Stimulated activated CD4-positive, alpha-beta T cell treated with anti-CD3 and anti-CD28 coated beads, Interleukin-1b, Interleukin-23, amount 100 ng/mL, for 4 hours (primary cell): ENCODE data around the gene INSR.

Experiments
- DNase-seq, 2 donors: peaks; one replicate each; pipeline ENCODE4 v3.0.0-alpha.2; 2020; ENCODE audit warnings: low read depth in 2 of 2

Gene INSR

DNA sequence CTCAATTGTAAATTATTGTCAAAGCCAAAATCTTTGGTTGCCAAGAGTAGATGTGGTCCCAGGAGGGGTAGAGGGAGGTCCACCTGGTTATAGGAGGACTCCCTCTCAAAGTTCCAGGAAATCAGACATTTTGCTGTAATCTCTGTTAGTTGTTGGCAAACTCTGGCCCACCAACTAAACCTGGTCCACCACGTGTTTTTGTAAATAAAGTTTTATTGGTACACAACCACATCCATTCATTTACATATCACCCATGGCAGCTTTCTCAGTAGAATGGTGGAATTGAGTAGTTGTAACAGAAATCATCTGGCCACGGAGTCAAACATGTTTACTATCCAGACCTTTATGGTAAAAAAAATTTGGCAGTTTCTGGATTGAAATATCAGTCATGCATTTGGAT lies 154.1 kb downstream of the INSR start:
- DNase-seq = no peak

DNA sequence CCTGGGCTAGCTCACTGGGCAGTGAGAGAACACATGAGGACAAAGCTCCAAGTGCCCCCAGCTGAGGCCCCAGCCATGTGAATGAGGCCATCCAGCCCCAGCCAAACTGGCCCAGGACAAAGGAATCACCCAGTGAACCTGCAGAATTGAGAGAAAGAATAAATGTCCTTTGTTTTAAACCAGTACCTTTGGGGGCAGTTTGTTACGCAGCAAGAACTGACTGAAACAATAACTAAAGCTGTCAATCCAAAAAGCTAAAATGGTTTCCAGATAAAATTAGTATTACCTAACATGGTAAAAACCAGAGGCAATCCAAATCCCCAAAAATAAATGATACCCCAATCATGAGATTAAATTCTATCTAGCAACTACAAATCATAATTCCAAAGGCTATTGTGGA lies 155.1 kb downstream of the INSR start:
- no peak for DNase-seq

DNA sequence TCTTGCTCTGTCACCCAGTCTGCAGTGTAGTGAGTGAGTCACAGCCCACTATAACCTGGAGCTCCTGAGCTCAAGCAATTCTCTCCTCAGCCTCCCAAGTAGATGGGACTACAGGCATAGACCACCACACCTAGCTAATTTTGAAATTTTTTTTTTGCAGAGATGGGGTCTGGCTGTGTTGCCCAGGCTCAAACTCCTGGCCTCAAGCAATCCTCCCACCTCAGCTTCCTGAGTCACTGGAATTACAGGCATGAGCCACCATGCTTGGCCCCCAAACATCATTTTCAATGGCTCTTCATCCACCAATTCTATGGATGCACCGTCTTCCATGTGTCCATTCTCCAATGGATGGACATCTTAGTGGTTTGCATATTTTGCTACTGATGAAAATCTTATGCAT lies 155.8 kb downstream of the INSR start:
- DNase-seq = no peak

DNA sequence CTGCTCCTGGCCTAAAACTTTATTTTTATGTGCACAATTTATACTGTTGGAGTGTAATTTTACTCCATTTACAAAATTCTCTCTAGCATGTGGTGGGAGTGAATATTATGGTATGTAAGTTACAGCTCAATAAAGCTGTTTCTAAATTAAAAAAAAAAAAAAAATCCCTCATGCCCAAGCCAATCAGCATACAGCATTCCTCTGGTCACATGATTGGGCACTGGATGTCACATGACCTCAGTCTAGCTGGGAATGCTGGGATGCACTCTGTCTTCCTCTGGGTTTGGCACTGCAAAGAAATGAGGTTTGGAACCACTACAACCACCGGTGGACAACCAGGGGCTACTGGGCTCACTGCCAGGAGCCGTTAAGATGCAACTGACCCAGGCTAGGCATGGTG lies 157.1 kb downstream of the INSR start:
- DNase-seq = no peak

DNA sequence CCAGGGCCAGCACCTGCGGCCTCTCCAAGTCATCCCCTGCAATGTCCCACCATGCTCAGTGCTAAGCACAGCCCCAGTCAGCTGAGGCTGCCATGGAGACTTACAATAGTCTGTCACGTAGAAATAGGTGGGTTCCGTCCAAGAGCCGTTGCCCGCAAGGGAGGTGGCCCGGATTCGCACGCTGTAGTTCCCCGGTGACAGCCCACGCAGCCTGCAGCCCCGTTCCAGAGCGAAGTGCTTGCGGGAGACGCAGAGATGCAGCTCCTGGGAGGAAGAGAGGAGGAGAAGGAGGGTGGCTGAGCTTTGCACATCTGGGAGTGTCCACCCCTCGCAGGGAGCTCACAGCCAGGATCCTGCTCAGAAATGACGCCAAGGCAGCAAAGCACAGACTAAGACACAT lies 162.2 kb downstream of the INSR start:
- no peak for DNase-seq

DNA sequence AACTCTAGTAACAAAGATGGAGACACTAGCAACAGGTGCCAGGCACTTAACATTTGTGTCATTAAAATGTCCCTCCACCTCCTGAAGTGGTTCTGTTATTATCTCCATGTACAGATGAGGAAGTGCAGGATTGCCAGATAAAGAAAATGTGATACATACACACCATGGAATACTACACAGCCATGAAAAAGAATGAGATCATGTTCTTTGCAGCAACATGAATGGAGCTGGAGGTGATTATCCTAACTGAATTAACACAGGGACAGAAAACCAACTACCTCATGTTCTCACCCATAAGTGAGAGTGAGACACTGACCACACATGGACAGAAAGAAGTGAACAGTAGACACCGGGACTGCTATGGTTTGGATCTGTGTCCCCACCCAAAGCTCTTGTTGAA lies 164.2 kb downstream of the INSR start:
- DNase-seq = no peak

DNA sequence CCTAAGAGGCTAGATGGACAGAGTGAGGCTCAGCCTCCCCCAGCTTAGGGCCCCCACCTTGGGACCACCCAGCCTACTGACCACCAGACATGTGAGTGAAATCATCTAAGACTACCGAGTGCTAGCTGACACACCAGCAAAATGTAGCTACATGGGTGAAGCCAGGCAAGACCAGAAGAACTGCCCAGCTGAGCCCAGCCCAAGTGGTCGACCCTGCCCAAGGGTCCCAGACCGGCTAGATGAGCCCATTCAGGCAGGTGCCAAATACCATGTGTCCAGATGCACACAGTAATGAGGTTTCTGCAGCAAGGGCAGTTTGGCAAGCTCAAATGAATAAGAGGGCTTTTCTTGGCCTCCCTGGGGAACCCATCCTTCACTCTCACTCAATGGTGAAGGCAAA lies 168.1 kb downstream of the INSR start:
- DNase-seq = no peak

DNA sequence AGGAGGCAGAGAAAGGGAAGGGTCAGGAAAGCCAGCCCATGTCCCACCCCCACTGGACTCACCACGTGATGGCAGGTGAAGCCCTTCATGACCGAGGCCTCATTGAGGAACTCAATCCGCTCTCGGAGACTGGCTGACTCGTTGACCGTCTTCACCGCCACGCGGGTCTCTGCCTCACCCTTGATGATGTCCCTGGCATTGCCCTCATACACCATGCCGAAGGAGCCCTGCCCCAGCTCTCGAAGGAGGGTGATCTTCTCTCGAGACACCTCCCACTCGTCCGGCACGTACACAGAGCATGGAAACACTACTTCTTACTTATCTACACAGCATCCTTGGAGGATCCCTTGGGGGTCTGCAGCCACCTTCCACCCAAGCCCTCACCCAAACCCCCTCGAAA lies 169.0 kb downstream of the INSR start:
- no peak for DNase-seq

DNA sequence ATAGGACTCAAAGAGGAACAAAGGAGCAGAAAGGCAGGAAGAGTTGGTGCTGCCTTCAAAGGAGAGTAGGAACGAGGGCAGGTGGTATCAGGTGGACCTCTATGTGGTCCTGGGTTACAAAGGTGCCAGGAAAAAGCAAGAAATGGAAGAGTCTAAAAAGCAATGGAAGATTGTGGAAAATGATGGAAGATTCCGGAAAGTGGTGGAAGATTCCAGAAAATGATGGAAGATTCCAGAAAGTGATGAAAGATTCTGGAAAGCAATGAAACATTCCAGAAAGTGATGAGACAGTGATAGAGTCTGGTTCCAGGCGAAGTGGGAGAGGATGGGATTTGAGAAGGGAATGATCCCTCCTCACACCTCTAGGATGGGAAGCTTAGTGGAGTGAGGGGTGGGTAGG lies 169.4 kb downstream of the INSR start:
- DNase-seq = no peak

DNA sequence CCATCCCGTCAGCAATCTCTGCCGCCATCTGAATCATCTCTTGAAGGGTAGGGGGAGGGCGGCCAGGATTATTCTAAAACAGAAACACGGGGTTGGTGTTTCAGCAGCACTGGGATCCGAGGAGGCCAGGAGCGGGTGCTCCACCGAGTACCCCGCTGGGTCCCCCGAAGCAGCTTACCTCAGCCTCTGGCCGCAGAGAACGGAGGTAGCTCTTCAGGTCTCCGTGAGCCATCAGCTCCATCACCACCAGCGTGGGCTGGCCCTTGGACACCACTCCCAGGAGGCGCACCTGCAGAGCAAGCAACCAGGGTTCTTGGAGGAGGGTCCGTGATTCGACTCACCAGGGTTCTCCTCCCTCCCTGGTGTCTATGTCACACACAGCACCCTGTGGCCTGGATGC lies 171.5 kb downstream of the INSR start:
- no peak for DNase-seq

DNA sequence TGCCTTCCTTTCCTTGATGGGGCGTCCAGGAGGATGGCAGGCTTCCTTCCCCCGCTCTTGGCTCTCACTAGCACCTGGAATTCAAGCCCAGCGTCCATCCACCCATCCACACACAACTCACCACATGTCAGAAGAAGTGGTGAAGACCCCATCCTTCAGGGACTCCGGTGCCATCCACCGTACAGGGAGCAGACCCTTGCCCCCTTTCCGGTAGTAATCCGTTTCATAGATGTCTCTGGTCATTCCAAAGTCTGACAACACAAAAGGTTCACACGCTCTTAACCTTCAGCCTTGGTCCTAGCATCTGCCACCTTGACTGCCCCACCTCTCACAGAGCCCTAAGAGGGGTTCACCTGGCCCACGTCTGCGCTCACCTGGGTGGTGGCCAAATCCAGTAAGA lies 173.7 kb downstream of the INSR start:
- DNase-seq = no peak

DNA sequence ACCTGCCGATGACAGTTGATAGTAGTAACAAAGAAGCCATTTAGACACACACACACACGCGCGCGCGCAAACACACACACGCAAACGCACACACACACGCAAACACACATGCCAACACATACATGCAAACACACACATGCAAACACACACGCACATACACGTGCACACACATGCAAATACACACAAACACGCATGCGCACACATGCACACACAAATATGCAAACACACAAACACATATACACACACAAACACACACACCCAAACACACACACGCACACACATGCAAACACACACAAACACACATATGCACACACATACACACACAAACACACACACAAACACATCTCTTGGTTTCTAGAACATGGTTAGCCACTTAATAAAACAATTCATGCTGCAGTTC lies 174.6 kb downstream of the INSR start:
- no peak for DNase-seq

DNA sequence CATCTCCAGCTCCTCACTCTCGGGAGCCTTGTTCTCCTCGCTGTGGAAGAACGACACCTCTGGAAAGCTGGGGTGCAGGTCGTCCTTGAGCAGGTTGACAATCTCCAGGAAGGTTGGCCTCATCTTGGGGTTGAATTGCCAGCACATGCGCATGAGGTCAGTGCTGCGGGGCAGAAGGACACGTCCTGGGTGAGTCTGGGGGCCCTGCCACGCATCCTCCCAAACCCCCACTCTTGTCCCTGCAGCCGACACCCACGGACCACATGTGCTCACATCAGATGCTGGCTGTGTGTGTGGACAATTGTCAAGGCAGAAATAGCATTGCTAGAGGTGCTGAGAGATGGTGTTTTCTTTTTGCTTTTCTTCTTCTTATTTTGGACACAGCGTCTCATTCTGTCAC lies 177.0 kb downstream of the INSR start:
- no peak for DNase-seq

DNA sequence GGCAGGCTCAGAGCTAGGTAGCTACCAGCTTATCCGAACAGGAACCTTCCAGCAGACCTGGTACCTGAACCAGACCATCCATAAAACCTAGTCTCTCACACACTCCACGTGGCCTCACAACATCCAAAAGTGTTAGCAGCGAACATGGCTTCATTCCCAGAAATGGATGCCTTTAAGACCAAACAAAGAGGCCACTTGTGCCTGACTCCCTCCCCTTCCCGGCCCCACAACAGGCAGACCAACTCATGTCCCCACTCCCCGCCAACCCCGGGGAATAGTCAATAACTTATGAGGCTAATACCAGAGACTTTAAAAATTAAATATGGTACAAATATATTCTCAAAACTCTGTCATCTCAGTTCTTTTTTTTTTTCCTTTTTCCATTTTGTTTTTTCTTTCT lies 178.5 kb downstream of the INSR start:
- no peak for DNase-seq

DNA sequence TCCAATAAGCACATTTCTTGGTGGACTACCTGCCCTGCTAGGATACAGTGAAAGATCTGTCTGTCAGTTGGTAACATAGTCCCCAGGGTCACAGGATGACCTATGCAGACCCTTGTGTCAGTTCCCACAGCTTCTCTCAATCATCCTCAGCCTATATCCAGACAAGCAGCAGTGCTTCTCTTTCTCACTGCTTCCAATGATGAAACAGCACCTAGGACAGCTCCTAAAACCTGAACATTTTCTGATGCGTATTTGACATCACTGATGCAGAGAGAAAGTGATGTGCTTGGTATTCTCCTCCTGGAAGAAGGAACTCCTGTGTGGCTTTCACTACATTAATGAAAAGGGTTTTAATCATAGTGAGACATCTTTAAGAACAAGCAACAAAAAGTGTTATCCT lies 181.0 kb downstream of the INSR start:
- no peak for DNase-seq

DNA sequence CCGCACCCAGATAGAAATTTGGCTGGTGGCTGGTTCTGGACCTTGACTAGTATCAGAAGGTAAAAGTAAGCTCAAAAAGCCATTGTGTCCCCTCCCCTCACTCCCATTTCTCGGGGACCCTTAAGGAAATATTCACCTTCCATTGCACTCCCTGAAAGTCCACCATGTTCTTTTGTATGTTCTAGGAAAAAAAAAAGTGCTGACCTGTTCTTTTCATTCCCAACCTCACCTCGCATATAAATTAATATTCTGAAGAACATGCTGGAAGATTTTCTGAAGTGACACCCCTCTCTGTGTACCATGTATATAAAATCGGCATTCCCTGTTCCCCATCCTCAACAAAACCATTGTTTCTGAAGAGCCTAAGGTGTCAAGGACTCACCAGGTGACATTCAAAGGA lies 181.5 kb downstream of the INSR start:
- DNase-seq = no peak

DNA sequence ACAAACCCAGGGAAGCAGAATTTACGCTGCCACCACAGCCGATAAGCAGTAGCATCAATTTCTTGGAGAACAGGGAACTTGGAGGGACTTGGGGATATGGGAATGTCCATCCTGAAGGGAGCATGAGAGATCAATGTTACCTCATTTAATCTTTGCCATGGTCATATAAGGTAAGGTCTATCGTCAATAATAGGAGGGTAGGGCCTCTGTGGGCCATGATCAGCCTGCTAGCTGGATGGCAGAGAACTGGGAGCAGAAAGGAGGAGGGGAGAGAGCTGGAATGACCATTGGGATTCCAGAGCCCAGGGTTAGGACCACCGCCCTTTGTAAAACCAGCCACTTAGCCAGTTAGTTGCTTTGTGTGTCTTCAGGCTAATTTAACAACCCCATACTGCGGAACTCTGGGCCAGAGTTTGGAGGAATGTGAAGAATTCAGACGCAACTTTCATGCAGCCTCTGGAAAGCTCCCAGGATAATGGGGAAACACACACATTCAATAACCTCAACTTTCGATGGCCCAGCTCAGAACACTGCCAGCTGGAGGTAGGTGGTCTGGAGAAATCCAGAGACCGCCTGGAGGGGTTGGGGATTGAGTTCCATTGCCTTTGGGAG lies 184.4 kb downstream of the INSR start:
- DNase-seq = no peak

DNA sequence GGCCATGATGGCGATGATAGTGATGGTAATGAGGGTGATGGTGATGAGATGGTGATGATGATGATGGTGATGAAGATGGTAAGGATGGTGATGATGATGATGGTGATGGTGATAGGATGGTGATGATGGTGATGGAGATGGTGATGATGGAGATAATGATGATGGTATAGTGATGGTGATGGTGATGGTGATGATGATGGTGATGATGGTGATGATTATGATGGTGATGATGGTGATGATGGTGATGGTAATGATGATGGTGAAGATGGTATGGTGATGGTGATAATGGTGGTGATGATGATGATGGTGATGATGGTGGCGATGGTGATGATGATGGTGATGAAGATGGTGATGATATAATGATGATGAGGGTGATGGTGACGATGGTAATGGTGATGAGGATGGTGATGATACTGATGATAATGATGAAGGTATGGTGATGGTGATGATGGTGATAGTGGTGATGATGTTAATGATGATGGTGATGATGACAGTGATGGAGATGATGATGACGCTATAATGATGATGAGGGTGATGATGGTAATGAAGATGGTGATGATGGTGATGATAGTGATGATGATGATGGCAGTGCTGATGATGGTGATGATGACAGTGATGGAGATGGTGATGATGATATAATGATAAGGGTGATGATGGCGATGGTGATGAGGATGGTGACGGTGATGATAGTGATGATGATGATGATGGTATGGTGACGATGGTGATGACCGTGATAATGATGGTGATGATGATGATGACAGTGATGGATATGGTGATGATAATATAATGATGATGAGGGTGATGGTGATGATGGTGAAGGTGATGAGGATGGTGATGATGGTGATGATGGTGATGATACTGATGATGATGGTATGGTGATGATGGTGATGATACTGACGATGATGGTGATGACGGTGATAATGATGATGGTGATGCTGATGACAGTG lies 187.2 kb downstream of the INSR start:
- DNase-seq = no peak

DNA sequence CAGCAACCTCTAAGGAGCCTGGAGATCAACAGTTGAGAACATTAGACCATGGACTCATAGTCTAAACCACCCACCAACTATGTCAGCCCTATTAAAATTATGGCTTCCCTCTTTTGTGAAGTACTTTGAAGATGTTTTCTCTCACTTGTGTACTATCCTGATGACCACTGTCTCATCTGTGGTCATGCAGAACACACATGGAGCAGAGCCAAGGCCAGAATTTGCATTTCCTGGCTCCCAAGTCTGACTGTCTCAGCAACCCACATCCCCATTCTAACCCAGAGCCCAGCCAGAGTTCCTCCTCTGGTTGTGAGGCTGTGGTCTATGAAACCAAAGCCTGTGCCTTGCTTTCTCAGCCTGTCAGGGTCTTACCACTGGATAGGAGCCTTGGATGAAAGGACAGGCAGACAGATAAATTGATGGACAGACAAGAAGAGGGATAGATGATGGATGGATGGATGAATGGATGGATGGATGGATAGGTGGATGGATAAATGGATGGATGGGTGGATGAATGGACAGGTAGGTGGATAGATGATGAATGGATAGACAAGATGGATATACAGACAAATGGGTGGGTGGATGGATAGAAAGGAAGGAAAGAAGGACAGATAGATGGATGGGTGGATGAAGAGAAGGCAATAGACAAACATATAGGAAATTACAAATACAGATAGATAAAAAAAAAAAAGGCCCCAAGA lies 189.3 kb downstream of the INSR start:
- DNase-seq = no peak

DNA sequence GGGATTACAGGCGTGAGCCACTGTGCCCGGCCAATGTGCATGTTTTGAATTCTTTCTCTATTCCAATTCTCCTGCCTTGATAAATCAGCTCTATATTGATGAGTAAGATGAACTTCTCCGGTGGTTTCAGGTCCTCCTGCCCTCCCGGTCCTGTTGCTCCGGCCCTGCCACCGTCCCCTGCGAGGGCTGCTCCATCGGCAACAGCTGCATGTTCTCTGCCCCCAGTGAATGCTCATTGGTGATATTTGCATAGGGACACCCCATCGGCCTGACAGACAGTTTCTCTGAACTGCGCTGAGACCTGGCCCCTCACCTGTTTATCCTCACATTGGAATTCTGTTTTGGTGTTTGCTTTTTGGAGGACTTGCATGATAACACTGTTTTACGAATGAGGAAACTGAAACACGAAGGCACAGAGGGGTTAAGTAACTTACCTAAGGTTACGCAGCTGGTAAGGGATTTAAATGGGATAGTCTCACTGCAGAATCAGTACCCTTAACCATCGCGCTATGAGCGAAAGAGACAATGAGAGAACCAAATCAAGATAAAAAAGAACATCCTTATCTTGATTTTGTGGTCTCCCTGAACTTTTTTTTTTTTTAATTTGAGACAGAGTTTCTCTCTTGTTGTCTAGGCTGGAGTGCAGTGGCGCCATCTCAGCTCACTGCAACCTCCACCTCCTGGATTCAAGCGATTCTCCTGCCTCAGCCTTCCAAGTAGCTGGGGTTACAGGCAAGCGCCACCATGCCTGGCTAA lies 192.5 kb downstream of the INSR start:
- no peak for DNase-seq

DNA sequence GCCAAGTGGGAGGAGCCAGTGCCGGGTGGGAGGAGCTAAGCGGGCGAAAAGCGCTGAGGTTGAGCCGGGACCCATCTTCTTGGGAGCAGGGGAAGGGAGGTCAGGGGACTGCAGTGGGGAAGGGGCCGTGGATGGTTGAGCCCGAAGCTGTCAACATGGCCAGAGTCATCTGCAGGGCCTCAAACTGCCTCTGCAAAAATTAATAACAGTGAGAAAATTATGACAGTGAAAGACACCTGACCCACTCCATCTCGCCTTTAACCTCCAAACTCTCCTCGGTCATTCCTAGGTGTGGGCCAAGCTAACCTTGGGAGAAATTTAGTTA lies 194.7 kb downstream of the INSR start:
- DNase-seq = peak in 1 of 2 donors; percentile 75
